ENCODE data around the gene CRMP1.

CRMP1 gene

DNA sequence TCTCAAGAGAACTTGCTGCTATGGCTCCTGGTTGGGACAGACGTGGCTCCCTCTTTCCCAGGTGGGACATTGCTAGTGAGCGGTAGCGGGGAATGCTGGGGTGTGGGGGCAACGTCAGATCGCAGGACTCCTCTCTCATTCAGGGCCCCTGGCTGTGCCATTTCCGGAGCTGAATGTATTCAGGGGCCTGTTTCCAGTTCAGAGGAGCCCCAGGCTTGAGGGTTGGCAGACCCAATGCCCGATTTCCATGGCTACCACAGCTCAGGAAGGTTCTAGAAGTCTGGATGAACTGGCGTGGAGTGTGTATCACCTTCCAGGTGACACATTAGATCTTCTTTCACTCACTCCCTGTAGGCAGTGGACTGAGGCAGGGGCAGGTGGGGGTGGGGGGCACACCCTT, 26.2 kb upstream of the CRMP1 start:
- no peak for DNase-seq

DNA sequence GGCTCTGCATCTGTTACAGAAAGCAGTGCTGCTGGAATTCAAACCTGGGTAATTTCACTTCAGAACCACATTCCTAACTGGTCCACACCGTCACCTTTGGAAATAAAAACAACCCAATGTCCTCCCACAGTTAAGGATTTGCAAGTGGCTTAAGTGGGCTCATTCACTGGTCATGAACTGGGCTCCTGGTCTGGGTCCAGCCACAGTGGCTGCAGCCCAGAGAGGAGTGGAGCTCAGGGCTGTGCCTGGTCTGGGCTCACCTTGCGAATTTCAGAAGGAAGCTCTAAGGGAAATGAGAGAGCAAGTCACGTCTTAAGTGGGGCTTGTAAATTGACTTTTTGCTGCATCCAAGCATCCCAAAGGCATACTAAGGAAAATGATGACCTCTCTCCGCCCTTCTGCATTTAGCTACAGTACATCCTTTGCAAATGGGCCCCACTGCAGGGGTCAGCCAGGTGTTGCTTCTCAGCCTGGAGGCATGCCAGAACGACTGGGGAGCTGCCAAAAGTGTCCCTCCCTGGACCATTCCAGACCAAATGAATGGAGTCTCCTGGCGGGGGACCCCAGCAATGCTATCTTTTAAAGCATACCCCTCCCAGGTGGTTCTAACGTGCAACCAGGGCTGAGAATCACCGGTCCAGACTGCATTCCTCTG, 25.6 kb upstream of the CRMP1 start:
- no peak for DNase-seq

DNA sequence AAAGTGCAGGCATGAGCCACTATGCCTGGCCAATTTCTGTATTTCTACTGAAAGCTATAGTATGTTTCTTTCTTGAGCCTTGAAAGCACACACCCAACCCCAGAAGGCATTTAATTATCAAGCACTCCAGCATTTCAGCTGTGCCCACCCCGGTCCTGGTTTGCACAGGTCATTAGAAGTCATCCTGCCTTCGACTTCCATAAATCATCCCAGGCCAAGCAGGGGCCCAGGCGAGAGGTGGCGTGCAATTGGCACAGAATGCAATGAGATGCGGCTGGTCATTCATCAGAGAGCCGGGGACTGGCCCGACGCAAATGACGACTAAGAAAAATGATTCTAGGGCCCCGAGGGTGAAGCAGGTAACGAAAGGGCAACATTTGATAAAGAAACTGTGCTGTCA, 24.8 kb upstream of the CRMP1 start:
- DNase-seq, result no peak

DNA sequence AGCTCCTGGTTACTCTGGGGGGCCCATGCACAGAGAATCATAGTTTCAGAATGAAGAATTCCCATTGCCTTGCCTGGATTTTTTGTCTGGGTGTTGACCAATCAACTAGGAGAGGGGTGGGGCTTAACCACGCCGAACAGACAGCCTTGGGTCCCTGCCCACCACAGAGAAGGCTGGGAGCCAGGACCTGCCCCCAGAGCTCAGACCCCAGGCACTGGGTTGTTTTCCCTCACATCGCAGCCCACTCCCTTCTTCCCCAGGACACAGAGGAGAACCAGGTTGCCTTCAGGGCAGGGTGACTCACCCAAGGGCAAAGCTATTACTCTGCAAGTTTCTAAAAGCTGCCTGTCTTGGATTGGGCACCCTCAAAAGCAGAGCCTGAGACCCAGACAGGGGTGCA, 23.3 kb upstream of the CRMP1 start:
- no peak for DNase-seq

DNA sequence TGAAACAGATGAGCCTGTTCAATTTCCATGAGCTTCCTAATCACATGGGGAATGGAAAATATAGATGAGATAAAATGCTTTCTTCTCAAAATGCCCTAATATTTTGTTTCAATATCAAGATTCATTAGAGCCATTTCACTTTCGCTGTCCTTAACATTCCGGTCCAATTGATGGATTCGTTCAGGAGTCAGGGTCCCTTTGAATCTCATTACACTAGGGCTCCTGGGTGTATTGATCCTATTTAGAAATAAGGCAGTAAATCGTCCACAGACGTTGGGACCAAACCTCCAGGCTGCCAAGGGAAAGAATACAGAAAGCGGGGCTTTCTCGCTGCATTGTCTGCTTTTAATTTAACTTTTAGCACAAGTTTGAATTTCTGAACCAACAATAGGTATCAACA, 20.6 kb upstream of the CRMP1 start:
- no peak for DNase-seq

DNA sequence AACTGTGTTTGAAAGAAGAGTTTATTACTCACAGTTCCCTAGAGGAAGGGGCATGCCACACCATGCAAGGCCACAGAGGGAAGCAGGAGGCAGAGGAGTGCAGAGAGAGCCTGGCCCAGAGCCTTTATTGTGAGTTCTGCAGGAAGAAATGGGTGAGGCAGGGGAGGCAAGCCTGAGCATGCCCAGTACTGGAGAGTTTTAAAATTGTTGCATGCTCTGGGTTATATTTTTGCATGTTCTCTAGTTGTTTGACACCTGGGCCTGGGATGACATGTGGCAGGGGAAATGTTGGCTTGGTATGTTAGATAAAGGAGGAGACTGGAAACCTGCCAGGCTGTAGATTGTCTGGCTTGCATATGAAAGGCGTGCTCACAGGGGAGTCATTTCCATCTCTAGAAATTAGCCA, 19.7 kb upstream of the CRMP1 start:
- no peak for DNase-seq

DNA sequence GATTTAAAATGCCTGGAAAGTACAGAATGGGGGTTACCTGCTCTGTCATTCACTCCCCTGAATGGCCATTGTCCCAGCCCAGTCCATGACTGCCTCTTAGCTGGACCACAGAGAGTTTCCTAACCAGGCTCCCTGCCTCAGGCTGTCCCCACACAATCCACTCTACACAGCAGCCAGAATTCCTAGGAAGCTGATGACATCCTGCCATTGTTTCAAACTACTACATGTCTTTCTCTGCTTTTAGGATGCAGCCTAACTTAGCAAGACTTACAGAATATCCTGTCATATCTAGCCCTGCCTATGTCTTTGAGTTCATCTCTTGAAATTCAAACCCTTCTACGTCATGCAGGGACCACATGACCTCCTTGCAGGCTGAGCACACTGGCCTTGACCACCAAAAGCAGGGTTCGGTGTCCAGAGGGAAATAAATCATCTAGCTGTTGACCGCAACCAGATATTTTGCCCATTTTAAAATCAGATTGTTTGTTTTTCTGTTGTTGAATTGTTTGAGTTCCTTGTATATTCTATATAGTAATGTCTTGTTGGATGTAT, 16.1 kb upstream of the CRMP1 start:
- no peak for DNase-seq

DNA sequence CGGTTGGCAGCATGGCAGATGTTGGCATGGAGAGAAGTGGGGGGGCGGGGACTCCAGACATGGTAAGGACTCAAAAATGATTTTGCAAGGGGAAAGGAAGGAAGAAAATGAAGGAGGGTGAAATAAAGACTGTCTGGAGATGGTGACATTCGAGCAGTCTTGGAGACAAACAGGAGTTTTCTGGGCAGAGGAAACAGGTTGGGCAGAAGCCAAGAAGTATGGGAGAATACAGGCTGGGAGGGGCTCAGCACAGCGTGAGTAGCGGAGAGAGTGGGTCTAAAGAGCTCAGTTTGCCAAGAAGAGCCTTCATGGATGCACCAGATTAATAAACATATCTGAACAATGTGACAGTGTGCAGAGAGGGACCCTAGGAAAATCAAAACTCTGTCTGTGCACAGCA, 13.3 kb upstream of the CRMP1 start:
- DNase-seq, result no peak

DNA sequence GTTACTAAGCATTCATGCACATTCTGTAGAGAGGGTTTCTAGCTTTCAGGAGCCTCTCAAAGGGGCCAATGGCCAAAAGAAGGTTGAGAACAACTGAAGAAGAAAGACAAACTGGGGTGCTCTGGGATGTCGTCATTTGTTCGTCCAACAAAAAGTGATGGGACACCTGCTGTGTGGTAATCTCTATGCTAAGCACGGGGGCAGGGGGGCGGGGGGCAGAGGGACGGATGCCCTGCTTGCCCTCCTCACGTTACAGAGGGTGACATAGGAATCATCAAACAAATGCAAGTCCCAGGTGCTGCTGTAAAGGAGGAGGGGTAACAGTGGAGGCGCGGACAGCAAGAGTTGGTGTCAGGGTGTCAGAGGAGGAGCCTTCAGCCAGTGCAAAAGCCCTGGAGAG, 12.8 kb upstream of the CRMP1 start:
- DNase-seq, result no peak

DNA sequence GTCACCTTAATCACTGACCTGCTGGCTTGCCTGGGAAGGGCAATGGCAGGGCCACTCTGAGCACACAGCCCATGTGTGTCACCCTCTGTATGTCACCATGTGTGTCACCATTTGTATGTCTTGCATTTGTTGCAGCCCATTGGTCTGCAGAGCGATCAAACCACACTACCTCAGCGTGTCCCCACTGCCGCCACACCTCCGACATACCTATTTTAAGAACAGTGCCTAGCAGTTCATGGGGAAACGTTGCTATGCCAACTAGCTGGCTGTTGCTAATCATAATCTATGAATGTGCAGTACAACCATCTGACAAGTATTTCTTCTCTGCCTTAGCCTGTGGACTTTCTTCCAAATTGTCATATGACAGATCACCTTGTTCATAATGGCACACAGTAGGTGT, 8.0 kb upstream of the CRMP1 start:
- no peak for DNase-seq

DNA sequence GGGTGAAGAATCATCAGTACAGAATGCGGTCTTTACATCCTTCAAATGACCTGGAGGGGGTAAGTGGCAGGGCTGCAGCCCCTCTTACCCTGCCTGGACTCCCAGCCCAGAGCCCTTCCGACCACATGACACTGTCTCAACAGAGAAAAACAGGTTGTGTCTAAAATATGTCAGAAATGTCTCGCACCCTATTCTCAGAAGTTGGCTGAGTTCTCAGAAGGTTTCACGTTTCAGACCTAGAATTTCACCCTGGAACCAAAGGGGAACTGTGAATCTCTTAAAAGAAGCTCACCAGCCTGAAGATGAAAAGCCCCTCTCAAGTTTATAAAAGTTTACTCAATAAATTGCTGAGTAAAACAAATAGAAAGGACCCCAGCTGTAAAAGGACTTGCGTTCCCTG, 7.0 kb upstream of the CRMP1 start:
- DNase-seq, result no peak

DNA sequence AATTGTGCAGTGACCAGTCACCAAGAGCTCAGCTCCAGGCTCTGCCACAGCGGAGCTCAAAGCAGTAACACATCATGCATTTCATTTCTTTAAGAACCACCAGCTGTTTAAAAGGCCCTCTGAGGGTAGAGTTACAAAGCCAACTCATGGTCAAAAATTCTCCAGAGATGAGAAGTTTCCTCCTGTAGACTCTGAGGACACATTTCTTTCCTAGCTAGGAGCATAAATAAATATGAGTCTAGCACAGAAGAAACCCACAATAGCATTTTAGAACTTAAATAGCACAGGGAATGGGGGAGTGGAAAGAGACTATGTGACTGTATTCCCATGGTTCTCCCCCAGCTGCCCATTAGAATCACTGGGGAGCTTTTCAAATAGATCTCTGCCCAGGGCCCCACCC, 6.5 kb upstream of the CRMP1 start:
- DNase-seq, result no peak

DNA sequence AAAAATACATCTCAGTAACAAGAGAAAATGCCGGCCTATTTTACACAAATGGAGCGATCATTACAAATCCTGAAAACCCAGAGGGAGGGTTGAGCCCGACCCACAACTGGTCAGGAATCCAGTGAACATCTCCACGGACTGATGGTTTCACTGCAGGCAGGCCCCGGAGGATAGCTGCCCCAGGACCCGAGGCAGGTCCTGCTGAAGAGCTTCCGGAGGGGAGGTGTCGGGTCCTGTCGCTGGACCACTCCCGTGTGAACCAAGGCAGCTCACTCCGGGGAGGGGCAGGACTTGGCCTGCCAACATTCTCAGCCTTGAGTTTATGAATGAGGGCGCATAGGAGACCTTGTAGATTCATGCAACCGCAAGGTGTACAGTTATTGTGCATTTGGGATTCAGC, 4.8 kb upstream of the CRMP1 start:
- DNase-seq, result no peak

DNA sequence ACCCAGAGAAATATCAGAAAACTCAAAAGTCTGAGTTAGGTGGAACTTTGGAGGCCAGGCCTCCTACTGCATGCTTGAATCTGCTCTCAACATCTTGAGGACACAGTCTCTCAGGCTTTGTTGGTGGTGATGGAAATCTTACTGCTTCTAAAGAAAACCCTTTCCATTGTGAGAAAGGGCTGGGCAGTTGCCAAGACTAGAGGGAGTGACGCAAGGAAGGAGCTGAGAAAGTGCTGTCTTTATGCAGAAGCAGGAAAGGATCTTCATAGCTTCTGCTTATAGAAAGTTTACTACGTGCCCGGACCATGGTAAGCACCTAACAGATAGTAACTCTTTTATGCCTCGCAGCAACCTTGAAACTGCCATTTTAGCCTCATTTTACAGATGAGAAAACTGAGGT, 2.4 kb upstream of the CRMP1 start:
- no peak for DNase-seq

DNA sequence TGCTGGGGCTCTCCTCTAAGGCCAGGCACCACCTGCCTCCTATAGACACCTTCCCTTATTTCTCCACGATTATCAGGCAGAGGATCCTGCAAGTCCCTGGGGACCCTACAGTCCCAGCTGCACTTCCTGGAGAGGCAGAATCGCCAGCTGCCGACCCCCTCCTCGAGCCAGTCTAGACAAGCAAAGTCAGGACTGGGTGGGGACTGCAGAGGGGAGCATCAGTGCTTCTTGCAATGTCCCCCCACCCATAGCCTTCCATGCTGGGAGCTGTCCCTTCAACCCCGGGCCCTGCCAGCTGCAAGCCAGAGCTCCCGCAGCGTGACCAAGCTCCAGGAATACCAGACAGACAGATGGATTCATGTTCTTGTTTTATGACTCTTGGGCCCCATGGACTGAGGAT, 1.4 kb upstream of the CRMP1 start:
- no peak for DNase-seq

DNA sequence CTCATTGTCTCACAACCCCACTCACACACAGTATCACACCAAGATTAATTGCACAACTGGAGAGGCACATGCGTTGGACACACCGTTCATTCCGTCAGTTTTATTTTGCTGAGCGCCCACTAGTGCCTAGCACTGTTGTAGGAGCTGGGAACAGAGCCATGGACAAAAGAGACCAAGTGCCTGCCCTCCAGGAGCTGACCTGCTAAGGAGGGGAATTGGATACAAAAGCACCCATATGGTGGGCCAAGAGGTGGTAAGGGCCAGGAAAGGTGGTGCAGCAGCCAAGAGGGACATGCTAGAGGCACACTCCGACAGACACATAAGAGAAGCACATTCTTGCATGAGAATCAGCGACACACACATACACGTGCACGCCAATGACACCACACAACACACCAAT, 705 bp upstream of the CRMP1 start:
- no peak for DNase-seq

DNA sequence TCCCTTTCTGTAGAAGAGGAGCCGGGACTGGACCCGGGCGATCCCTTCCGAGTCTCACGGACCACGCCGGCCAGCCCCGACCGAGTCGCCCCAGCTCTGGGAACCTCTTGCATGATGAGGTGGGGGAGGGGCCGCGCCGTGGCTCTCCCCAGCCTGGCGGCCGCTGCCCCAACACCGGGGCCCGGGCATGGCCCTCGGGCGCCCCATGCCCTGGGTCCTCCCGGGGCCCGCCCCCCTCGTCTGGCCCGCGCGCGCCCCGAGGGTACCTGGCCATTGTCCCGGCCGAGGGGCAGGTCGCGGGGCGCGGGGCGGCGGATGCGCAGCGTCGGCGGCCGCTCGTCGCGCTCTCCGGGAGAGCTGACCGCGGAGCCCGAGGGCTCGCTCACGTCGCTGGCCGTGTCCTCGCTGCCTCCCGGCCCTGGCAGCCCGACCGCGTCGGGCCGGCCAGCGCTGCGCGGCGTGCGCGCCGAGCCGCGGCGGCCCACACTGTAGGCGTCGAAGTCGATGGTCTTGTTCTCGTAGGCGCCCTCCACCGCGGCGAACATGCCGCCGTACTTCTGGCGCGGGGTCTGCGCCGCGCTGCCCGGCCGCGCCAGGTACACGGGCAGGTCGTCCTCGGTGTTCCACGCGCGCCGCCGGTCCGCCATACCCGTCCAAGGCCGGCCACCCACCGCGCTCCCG, 423 bp downstream of the CRMP1 start:
- DNase-seq, result no peak

DNA sequence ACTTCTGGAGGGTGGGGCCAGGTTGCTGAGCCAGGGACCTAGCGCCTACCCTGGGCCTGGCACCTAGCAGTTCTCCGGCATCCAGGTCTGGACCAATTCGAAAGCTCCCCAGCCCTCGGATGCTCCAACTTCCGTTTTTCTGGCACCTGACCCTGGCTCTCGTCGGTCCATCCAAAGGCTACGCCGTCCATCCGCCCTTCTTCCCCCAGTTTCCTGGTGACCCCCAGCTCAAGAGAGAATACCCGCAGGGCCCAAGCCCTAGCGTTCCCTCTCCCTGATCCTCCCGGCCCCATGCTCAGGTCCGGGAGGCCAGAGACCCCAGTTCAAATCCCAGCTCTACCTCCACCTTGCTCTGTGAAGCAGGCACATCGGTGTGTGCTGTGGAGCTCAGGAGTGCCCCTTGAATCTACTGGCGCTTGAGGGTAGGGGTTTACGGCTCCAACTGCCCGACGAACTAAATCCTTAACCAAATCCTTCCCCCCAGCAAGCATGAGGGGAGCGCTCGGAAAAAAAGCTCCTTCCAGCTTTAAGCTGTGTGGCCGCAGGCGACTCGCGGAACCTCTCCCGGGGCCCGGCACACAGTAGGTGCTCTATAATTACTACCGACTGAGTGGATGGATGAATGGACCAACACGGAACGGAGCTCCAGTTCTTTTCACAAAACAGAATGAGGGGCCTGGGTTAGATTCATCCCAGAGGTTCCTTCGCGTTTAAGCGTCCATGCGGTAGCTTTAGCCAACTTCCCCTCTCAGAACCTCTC, 1.1 kb downstream of the CRMP1 start:
- DNase-seq, result no peak

DNA sequence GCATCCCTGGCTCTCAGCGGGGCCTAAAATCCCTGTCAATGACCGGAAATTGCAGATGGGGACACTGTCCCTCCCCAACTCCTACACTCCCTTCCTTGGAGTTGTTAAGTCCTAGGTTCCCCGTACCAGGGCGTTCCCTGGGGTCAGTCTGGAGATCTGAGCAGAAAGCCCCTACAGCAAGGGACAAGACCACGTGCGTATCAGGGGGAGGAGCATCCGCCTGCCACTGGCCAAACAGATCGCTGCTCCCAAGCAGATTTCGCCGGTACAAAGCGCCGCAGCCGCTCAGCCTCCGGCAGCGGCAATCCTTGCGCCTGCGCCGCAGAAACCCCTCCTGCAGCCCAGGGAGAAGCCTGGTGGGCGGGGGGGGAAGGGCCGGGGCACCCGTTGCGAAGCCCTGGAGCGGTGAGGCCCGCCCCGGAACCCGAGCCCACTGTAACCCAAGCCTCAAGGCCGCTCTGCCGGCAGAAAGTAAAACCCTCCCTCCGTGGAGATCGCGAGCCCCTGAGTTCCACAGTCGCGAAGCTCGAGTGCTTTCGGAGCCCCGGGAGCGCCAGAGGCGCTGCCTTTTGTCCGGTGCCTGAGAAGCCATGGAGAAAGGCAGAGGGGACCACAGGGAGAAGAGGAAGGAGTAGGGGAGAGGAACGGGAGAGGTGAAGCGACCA, 2.7 kb downstream of the CRMP1 start:
- DNase-seq, result no peak

DNA sequence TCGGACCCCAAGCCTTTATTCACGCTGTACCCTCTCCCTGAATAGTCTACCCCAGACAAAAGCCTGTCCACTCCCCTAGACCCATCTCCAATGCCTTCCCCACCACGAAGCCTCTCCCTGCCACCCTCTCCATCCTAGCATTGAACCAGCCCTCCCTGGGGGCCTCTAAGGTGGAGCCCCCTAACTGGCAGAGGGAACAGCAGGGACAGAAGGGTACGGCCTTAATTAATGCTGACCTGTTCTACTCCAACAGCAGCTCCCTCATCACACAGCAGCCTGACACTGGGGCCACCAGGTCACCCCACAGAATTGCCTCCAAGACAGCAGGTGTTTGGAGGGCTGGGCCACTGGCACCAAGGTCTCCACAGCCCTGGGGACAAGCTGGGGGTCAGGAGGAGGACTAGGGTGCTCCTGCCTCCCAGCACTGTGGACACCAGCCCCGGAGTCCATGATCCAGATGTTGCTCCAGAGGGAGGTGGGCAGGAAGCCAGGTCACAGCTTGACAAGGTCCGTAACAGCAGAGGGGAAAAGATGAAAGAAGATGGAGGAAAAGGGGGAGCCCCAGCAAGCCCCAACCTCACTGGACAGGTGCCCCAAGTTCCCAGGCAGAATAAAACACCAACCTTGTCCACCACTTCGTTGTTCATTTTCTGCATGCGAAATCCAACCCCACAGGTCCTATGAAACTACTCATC, 3.7 kb downstream of the CRMP1 start:
- no peak for DNase-seq

DNA sequence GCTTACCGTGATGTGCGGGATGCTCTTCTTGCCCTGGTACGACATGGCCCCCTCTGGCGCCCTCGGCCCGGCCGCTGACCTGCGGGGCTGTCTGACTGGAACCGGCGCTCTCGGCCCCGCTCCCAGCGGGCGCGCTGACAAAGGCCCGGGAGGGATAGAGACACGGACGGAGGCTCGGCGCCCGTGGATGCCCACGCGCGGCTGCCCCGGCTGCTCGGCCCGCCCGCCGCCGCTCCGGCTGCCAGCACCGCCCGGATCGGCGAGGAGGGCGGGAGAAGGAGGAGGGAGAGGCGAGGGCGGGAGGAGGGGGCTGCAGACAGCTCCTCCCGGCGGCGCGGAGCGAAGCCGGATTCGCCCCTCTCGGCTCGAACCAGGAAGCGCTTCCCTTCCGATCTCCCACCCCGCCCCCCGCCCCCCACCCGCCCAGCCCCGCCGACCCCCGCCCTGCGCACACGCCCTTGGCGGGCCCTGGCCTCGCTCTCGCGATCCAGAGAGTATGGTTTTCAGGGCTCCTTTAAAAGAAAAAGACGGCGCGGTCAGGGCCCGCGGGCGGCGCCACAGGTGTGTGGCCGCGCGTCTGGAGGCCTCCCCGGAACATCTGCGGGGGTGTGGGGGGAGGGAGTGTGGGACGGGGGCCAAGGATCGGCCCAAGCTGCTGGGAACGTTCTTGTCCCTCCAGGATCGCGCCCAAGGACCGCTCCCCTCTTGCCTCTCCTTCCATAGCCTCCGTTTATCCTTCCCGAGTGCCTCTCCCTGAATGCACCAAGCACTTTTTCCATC, 4.5 kb downstream of the CRMP1 start:
- no peak for DNase-seq
